NOMO-1 treated with dmso at 0.1 percent for 144 hours (cell line): ENCODE results near the gene SYP.
"Not testable (repeated sequence)": the region's sequence is repeated elsewhere in the genome, so short reads cannot be mapped to it uniquely, and the experiment has no call there.

Source experiments
- DNase-seq: peaks from one replicate; lab custom pipeline; 2025; ENCODE audit not compliant: unreplicated experiment; lab: John Stamatoyannopoulos, UW

Gene SYP

DNA sequence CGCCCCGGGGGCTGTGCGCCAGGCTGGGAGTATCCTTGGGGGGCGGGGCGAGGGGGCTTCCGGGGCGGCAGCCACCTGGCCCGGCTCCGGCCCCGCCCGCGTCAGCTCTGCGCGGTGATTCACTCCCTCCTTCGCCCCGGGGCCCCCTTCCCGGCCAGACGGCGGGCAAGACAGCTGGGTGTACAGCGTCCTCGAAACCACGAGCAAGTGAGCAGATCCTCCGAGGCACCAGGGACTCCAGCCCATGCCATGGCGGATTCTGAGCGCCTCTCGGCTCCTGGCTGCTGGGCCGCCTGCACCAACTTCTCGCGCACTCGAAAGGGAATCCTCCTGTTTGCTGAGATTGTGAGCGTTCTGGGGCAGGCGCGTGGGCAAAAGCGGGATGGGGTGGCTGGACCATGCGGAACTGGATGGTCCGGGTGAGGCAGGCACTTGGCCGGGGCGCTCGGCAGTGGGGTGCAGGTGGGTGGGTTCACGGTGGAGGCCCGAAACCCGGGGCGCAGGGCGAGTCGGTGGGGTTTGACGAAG lies 28.2 kb downstream of the SYP start, which contains the start of gene PLP2:
Gene PLP2, plus strand, starts transcription at position 147 of the 528 bp plus-strand sequence. Its CDS starts 103 bp downstream, at position 250.
- DNase-seq = no peak

DNA sequence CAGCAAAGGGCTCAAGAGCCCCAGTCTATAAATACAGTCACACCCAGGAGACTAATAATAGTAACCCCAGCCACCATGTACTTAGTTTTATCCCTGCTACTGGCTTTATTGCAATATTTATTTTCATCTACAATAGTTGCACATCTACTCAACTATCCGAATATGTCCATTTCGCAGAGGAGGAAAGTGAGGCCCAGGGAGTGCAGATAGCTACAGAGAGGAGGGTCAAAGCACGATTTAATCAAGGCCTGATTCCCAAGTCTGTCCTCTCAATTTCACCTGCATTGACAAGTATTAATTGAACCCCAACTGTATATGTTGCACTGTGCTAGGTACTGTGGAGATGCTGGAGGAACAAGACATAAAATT lies 32.3 kb downstream of the SYP start:
- no peak for DNase-seq

DNA sequence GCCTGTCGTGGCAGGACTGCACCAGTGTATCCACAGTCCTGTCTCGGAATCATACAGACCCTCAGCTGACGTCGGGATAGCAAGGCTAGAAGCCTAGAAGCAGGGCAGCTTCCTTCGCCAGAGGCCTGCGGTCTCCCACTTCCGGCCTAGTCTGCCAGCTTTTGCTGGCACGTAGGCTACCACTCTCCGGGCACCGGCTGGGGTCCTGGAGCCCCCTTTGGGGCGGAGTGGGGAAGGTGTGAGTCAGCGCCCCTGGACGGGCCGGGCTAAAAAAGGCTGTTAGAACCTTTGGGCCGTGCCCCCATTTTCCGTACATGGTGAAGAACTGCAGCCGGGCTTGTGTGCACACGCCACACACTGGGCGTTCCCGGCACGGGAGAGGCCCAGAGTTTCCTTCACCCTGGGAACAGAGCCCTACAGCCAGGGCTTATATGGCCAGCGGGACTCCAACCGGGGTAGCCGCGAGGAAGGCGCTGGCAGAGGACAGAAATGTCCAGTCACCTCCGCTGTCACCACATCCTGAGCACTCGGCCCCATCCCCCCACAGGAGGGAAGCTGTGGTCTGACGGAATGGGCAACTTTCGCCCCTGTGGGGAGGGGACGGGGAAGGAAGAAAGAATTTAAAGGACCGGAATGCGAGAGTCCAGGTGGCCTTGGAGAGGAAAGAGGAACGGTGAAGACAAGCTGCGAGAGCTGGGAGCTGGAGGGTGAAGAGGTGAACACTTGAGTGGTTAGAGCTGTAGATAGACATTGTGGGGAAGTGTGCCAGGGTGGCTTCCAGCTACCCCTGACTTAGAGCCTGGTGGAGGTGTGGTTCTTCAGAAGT lies 32.9 kb downstream of the SYP start:
- peak; percentile 86 for DNase-seq

DNA sequence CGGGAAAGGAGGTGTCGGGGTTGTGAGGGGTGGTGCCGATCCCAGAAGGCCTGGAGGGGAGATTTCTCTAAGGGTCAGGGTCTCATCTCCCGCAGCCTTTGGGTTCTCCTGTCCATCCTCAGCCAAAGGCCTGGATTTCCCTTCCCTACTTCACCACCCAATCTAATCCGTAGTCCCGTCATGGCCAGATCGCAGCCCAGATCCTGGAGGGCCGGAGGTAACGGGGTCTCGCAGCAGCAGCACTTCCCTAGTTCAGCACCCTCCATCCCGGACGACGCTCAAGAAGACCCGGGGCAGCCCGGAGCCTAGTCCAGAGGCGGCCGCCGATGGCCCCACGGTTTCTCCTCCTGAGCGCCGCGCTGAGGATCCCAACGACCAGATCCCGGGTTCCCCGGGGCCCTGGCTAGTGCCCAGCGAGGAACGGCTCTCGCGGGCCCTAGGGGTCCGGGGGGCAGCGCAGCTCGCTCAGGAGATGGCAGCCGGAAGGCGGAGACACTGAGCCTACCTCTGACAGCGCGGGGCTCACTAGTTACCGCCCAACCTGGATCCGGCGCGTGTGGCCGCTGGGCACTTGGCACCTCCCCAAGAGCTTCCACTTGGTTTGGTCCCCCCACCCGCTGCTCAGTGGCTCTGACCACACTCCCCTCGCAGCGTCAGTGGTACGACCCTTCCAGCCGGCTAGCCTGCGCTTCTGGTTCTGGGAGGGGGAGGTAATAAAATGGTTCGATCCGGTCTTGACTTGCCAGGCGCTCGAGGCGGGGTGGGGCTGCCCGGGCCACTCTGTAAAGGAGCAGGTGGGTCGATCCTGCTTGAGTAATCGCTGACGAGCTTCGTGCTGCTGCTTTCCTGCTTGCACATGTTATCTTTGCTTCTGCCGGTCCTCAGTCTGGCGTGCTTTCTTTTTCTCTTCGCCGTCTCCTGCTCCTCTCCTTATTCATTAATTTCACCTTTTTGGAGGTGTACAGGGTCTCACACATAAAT lies 33.8 kb downstream of the SYP start:
- DNase-seq = peak; percentile 90

DNA sequence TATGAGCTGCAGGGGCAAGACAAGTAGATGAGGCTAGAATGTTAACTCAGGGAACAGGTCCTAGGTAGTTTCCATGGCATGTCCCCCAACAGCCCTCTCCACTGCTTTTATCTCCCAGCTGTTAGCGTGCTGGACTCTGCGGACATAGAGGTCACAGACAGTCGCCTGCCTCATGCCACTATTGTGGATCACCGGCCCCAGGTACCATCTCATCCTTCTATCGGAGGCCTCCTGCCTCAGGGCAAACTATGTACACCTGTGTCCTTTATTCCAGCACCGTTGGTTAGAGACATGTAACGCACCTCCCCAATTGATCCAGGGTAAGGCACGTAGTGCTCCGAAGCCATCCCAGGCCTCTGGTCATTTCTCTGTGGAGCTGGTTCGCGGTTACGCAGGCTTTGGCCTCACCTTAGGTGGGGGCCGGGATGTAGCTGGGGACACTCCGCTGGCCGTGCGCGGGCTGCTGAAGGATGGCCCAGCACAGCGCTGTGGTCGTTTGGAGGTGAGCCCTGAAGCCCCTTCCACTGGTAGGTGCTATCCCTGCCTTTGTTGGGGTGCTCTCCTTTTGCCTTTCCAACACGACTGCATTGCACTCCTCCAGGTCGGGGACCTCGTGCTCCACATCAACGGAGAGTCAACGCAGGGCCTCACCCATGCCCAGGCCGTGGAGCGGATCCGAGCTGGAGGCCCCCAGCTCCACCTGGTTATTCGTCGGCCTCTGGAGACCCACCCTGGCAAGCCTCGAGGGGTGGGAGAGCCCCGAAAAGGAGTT lies 35.2 kb downstream of the SYP start:
- DNase-seq = no peak

DNA sequence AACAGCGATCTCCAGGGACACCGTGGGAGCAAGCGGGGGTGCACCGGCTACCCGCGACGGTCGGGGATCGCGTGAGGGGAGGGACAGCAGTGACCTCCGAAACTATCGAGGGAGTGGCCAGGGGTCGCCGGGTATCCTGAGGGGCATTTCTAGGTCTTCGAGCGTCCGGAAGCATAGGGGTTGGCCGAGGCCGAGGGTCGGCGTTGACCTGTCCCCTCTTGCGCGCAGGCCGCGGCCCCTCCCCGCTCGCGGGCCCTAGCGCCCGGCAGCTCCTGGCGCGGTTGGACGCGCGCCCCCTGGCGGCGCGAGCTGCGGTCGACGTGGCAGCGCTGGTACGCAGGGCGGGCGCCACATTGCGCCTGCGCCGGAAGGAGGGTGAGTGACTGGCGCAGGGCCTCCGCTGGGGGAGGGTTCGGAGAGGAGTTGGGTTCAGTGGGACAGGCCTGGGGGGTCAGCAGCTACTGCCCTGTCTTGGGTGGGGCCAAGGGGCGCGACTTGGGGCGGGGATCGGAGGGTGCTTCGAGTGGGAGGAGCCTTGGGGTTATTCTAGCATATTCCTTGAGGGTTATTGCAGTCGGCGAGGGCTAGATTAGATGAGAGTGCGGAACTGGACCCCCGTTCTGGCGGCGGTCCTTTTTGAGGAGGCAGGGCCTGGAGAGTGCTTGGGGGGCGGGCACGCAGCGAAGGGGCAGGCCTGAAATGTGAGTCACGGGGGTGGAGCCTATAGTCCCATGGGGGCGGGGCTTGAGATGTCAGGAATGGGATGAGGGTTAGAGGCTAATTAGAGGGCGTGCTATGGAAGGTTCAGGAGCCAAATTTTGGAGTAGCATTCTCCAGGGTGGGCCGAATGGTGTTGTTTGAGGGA lies 36.2 kb downstream of the SYP start:
- peak; percentile 78 for DNase-seq

DNA sequence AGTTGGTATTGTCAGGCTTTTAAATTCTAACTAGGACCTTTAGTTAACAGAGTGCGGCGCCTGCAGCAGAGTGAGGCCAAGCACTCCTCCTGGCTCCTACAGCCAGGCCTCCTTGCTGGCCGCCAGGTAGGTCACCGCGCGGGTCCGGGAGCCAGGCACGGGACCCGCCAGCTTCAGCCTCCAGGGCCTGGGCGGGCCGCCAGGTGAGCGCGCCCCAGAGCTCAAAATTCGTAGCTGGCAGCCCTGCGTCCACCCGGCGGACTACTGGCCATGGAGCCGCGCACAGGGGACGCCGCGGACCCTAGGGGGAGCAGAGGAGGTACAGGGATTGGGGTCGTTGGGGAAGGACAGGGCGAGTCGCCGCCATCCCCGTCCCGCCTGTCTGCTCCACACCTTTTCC lies 37.4 kb downstream of the SYP start, which contains the start of gene MAGIX:
Gene MAGIX, plus strand, starts transcription at position 139 of the 400 bp plus-strand sequence. Its CDS starts 132 bp downstream, at position 271.
- no peak for DNase-seq

DNA sequence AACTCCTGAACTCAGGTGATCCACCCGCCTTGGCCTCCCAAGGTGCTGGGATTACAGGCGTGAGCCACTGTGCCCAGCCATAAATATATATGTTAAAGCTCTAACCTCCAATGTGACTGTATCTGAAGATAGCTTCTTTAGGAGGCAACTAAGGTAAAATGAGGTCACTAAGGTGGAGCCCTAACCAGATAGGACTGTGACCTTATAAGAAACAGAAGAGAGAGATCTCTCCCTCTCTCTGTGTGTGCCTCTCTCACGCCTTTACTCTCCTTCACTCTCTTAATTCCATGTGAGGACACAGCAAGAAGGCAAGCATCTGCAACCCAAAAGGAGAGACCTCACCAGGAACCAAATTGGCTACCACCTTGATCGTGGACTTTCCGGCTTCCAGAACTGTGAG lies 38.4 kb downstream of the SYP start:
- DNase-seq = no peak

DNA sequence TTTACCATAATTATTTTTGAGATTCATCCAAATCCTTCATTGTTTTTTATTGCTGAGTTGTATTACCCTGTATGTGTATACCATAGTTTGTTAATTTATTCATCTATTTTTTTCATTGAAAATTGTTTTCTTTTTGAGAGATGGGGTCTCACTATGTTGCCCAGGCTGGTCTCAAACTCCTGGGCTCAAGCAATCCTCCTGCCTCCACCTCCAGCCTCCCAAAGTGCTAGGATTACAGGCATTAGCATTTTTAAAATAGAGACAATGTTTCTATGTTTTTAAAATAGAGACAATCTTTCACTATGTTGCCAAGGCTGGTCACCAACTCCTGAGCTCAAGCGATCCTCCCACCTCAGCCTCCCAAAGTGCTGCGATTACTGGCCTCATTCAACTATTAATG lies 39.1 kb downstream of the SYP start:
- DNase-seq = no peak

DNA sequence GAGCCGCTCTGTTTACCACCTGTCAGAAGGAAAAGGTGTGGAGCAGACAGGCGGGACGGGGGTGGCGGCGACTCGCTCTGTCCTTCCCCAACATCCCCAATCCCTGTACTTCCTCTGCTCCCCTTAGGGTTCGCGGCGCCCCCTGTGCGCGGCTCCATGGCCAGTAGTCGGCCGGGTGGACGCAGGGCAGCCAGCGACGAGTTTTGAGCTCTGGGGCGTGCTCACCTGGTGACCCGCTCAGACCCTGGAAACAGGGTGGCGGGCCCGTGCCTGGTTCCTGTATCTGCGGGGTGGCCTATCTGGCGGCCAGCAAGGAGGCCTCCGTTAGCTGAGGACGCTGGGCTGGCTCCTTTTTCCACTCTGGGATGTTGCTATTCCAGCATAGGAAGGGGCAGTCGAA lies 42.8 kb downstream of the SYP start:
- no peak for DNase-seq

DNA sequence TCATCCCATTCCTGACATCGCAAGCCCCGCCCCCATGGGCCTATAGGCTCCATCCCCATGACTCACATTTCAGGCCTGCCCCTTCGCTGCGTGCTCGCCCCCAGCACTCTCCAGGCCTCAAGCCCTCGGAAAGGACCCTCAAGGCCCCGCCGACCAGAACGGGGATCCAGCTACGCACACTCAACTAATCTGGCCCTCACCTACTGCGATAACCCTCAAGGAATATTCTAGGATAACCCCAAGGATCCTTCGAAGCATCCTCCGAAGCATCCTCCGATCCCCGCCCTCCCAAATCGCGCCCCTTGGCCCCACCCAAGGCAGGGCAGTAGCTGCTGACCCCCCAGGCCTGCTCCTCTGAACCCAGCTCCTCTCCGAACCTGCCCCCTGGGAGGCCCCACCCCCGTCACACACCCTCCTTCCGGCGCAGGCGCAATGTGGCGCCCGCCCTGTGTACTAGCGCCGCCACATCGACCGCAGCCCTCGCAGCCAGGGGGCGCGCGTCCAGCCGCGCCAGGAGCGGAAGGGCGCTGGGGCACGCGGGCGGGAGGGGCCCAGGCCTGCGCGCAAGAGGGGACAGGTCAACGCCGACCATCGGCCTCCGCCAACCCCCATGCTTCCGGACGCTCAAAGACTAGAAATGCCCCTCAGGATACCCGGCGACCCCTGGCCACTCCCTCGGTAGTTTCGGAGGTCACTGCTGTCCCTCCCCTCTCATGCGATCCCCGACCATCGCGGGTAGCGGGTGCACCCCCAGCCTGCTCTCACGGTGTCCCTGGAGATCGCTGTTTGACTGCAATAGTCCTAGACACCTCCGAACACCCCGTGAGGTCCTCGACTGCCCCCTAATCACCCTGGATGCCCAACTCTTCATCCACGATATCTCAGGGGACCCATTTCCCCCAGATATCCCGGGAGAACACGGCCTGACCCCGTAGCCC lies 43.8 kb downstream of the SYP start:
- peak; percentile 72 for DNase-seq

DNA sequence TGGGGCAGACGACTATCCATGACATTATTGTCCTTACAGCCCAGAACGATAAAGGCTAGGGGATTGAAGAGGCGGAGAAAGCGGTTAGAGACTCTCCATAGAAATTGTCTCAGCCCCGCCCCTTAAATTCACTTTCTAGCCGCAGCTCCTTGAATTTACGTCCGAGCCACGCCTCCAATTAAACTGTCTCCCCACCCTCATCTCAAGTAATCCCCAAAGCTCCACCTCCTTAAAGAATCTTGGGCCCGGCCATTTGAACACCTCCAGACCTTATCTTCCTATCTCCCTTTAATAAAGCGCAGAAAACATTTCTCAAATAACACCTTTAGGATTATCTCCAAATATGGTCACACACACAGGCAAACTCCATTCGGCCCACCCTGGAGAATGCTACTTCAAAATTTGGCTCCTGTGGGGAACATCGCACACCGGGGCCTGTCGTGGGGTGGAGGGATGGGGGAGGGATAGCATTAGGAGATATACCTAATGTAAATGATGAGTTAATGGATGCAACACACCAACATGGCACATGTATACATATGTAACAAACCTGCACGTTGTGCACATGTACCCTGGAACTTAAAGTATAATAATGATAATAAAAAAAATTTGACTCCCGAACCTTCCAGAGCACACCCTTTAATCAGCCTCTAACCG lies 44.6 kb downstream of the SYP start:
- peak; percentile 80 for DNase-seq

DNA sequence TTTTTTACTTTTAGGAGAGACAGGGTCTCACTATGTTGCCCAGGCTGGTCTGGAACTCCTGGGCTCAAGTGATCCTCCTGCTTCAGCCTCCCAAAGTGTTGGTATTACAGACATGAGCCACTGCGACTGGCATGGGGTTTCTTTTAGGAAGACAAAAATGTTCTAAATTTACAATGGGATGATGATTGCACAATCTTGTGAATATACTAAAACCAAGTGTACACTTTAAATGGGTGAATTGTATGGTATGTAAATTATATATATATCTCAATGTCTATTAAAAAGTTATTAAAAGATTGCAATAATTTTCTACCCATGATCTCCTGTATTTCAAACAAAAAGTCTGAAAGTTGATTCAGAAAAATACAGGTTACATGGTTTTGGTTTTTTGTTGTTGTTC lies 46.5 kb downstream of the SYP start:
- DNase-seq = no peak

DNA sequence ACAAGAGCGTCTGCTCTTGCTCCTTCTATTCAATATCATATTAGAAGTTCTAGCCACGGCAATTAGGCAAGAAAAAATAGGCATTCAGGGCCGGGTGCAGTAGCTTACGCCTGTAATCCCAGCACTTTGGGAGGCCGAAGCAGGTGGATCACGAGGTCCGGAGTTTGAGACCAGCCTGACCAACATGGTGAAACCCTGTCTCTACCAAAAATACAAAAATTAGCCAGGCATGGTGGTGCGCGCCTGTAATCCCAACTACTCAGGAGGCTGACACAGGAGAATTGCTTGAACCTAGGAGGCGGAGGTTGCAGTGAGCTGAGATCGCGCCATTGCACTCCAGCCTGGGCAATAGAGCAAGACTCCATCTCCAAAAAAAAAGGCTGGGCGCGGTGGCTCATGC lies 50.7 kb downstream of the SYP start:
- not testable (repeated sequence) for DNase-seq

DNA sequence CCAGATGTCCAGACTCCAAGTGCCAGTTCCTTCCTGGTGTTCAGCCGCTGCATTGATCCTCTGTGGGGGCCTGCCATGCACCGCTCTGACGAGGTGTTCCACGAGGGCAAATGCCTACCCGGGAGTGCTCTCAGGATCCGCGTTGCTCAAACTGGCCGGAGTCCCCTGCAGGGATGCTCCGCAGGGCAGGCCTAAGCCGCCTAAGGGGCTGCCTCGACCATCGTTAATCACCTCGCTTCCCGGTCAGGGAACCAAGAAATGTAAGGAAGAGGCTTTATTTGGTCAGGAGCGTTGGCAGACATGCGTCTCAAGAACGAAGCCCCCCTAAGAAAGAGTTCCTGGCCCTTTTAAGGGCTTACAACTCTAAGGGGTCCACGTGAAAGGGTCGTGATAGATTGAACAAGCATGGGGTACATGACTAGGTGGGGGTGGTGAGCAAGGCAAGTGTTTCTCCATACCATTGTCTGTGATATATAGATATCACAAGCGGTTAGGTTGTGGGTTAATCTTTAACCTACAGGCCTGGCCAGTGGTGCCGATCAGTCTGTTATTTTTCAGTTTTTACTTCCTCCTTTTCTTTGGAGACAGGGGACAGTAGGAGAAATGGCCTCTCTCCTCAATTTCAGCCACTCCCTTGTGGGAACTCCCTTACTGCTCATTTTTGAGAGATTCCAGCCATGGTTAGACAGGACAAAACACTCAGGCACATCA lies 51.4 kb downstream of the SYP start:
- DNase-seq = not testable (repeated sequence)

DNA sequence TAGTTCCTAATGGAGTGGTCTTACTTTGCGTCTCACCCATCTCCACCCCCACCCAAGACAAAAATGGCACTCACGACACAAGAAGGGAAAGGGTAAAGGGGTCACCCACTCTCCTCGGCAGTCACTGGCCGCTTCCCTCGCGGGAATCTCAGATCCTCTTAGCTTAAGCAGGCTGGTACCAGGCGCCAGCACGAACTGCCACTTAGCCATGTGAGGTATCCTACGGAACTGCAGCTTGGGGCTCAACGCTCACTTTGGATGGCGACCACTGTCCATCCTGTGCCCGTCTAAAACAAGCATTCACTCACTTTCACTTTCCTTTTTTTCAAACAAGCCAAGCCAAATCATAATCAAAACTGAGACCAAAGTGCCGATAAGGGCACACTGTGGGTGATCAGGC lies 52.1 kb downstream of the SYP start:
- DNase-seq = no peak

DNA sequence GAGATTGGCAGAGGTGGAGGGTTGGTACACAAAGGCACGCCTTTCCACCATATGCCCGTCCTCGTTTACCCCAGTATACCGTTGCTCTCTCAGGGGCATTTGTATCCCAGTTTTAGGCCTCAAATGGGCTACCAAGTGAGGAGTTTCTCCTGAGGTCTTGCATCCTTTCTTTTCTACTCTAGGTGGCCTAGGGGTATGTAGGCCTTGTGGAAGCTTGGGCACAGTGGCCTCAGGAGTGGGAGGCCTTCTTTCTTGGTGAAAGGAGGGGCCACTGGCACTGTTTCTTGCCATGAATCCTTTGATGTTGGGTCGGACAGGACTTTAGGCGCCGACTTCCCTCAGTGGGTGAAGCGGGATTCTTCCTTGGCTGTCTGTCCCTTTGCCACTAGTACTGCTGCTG lies 52.7 kb downstream of the SYP start:
- DNase-seq = no peak

DNA sequence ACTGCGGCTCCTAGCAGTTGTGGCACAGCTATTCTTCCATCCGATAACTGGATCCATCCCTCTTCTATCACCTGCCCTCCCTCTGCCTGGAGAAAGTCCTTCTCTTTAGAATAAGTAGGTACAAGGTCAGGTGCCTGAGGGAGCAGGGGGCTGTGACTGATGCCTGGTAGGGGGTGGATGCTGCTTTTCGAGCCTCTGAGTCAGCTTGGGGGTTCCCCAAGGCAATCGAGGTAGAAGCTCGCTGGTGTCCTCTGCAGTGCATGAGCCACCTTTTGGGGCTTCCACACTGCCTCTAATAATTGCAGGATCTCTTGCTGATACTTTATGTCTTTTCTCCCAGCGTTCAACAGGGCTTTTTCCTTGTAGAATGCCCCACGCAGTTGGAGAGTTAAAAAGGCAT lies 56.8 kb downstream of the SYP start:
- DNase-seq = not testable (repeated sequence)
